ENCODE data around the gene GLIPR1L1. TPM values are rescaled to one million over a fixed set of nuclear protein-coding genes. Genes with fewer than 3 reads are reported as not detected.
A peak's percentile ranks its signal among the peaks of the same experiment; 100 is the strongest.
"Not testable (repeated sequence)": the region's sequence is repeated elsewhere in the genome, so short reads cannot be mapped to it uniquely, and the experiment has no call there.

The GLIPR1L1 gene
- polyA plus RNA-seq (ENCODE audit: insufficient read length) = not detected

DNA sequence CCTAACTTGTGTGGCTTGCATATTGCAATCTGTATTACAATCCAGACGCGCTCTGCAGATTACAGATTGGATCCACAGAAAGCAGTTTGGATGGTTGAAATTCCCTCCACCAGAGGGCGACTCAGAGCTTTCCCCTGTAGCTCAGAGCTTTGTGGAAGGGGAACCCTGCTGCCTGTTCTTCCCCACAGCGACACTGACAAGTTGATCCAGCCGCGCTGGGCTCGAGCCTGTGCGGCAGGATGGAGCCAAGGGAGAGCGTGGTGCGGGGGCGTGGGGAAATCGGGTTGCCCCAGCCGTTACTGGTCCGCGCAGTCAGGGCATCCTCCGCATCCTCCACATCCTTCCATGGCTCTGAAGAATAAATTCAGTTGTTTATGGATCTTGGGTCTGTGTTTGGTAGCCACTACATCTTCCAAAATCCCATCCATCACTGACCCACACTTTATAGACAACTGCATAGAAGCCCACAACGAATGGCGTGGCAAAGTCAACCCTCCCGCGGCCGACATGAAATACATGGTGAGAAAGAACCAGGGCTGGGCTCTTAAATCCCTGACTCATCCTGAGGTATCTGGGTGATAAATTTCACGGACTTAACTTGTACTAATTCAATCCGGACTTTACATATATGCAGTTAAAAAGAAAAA is at the start of gene GLIPR1L1:
TSS of gene GLIPR1L1 (plus strand) at position 287 of the 647 bp plus-strand sequence. CDS start at position 346, 59 bp downstream.
- peak; percentile 84 for DNase-seq

- DNase-seq = no peak
Measured at GRCh38 chr12:75288860-75289259, 45.6 kb upstream of the GLIPR1L1 start.

GRCh38 chr12:75289753-75290152 is 44.7 kb upstream of the GLIPR1L1 start:
- no peak for DNase-seq

DNA sequence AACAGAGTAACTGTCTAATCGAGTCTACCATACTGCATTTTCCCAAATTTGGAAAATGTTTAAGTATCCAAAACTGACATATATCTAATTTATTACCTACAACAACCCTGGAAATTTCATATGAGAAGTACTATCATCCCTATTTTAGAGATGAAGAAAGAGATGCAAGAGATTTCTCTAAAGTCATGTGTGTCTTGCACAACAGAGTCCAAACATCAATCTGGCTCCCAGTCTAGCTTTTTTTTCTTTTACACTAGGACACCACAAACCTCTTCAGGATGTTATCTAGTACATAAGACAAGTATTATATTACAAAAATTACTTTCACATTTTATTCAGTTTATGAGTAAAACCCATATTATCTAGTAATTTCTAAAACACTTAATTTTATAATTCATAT is 43.5 kb upstream of the GLIPR1L1 start:
- DNase-seq = no peak

GRCh38 chr12:75294336-75294735 is 40.1 kb upstream of the GLIPR1L1 start:
- no peak for DNase-seq

DNA sequence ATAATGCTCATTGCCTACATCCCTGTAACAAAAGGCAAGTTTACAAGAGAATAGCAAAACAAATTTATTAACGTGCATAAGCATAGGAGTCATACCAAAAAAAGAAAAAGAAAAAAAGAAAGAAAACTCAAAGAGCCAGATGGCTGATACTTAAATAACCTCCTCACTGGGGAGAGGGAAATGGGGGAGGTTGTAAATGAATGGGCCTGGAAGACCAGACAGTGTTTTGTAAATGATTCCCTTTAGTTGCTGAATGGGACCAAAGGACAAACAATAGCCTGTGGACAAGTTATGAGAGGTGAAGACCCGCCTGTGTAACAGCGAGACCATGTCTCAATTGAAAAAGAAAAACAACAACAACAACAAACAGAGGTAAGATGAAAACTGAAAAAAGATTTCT is 39.7 kb upstream of the GLIPR1L1 start:
- no peak for DNase-seq

GRCh38 chr12:75302225-75302624 is 32.2 kb upstream of the GLIPR1L1 start:
- no peak for DNase-seq

DNA sequence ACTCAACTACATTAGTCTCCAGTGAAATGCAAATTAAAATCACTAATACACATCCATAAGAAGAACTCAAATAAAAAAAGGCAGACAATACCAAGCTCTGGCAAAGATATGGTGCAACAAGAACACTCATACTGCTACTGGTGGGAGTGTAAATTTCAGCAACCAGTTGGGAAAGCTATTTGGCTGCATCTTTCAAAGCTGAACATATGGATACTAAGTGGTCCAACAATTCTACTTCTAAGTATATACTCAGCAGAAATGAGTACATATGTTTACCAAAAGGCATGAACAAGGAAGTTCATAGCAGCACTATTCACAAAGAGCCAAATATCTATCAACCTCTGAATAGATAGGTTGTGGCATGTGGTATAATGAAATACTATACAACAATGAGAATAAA is 31.7 kb upstream of the GLIPR1L1 start:
- no peak for DNase-seq

- no peak for DNase-seq
Measured at GRCh38 chr12:75305412-75306332, 28.8 kb upstream of the GLIPR1L1 start.

DNA sequence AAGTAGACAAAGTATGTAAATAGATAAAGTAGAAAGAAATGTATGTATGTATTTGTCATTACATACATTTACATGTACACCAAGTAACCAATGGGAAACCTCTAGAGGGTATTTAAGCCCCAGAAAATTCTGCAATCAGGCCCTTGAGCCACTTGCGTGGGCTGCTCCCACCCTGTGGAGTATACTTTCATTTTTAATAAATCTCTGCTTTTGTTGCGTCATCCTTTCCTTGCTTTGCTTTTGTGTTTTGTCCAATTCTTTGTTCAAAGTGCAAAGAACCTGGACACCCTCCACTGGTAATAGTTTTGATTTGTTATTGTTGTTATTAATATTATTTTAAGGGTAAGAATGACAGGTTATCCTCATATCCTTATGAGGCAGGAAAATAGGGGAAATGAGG is 26.2 kb upstream of the GLIPR1L1 start:
- DNase-seq = no peak

DNA sequence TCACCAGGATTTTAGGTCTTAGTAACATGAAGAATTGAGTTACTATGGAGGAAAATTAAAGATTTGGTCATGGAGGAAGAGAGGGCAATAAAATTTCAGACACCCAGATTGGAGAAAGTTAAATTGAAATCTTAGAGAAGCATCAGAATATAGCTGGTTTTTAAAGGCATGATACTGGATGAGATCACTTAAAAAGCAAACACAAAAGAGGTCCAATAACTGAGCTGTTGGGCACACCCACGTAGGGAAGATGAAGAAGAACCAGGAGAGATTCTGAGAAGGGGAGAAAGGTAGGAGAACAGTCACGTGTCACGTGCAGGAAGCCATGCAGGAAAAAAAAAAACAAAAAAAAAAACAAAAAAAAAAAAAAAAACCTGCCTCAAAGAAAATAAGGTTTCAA is 23.1 kb upstream of the GLIPR1L1 start:
- no peak for DNase-seq

DNA sequence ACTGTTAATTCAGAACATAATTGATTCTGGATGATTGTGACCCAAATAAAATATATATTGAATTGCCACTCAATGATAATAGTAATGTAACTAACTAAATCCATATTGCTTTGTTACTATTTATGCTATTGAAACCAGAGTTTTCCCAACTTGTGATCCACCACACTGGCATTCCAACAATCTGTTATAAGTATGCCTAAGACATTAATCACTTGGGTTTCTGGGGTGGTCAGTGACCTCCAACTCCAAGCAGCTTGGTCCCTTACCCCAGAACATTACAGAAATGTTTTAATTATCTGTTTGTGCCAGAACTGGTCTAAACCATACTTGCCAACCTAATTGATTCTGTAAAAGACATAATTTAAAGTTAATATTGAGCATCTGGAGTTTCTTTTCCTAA is 19.0 kb upstream of the GLIPR1L1 start:
- DNase-seq = no peak

DNA sequence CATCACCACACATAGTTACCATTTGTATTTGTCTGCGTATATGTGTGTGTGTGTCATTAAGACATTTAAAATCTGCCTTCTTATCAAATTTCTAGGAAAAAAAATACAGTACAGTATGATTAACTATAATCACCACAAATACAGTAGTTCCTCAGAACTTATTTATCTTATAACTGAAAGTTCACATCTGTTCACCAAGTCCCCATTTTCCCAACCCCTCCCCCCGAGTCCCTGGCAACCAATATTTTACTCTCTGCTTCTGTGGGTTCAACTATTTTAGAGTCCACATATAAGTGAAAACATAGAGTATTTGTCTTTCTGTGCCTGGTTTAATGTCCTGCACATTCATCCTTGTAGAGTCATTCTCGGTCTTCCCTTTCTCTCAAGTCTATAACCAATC is 16.7 kb upstream of the GLIPR1L1 start:
- no peak for DNase-seq

DNA sequence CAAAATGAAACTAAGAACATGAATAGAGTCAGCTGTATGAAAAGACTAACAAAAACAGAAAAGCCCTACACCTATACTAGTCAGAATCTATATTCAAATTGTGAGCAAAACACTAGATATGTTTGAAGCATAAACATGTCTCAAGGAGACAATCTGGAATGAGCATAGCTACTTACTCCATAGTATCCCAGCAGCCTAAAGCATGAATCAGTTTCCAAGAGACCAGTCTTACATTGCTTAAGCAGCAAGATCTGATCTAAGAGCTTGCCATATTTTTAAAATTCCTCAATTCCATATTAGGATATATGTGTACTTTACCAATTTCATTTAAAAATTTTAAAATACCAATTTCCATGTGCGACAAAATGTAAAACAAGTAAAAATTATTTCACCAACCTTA is 12.0 kb upstream of the GLIPR1L1 start:
- no peak for DNase-seq

- DNase-seq = no peak
Measured at GRCh38 chr12:75323663-75324062, 10.8 kb upstream of the GLIPR1L1 start.

DNA sequence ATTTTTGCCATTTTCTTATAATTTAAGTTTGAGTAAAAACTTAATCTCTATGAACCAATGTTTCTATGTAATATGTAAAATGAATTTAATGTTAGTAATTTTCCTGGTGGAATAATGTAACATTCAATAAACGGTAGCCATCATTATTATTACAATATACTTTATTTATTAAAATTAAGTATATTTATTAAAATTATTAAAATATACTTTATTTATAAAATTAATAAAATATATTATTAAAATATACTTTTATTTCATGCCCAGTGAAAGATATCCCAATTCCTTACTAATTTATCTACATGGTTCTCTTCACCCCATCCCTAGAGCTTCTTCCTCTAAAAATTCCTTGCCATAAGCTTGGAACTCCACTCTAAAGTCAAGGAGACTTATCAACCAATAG is 6.8 kb upstream of the GLIPR1L1 start:
- DNase-seq = no peak

GRCh38 chr12:75329918-75330826 is 4.3 kb upstream of the GLIPR1L1 start, which contains the start of gene CAPS2:
CAPS2 (minus strand) TSS chr12:75330324; CDS start chr12:75326498, 3,826 bp downstream.
- peak; percentile 87 for DNase-seq

GRCh38 chr12:75337905-75338304 is 3.4 kb downstream of the GLIPR1L1 start:
- DNase-seq = no peak

DNA sequence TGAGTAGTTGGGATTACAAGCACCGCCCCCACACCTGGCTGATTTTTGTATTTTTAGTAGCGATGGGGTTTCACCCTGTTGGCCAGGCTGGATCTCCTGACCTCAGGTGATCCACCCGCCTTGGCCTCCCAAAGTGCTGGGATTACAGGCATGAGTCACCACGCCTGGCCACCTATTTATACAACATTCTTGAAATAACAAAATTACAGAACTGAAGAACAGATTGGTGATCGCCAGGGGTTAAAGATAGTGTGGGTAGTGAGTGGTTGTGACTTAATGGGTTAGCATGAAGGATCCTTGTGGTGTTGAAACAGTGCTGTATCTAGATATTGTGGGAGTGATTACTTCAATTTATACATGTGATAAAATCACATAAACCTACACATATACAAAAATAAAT is 7.4 kb downstream of the GLIPR1L1 start:
- no peak for DNase-seq

GRCh38 chr12:75345531-75345930 is 11.1 kb downstream of the GLIPR1L1 start:
- no peak for DNase-seq

- not testable (repeated sequence) for DNase-seq
Measured at GRCh38 chr12:75346215-75346614, 11.7 kb downstream of the GLIPR1L1 start.

GRCh38 chr12:75349946-75350345 is 15.5 kb downstream of the GLIPR1L1 start:
- no peak for DNase-seq

- DNase-seq = no peak
Measured at GRCh38 chr12:75350413-75350812, 15.9 kb downstream of the GLIPR1L1 start.

Data from hindlimb muscle (tissue), 1 donor.